HFFc6 (cell line): ENCODE data around the gene NOC2L. TPM values are rescaled to one million over a fixed set of nuclear protein-coding genes. Genes with fewer than 3 reads are reported as not detected.

Experiments used
- DNase-seq: peaks from one replicate; pipeline ENCODE4 v3.0.0-alpha.2; 2018
- H3K27ac Mint-ChIP-seq: 2 replicates; pipeline ENCODE4 v1.8.0; 2020; ENCODE audit warnings: mild to moderate bottlenecking, mixed read lengths
- H3K27me3 Mint-ChIP-seq: 2 replicates; pipeline ENCODE4 v1.8.0; 2021; ENCODE audit warnings: mild to moderate bottlenecking, moderate library complexity, mixed read lengths; ENCODE audit not compliant: insufficient read depth
- H3K36me3 Mint-ChIP-seq: 2 replicates; pipeline ENCODE4 v1.8.0; 2021; ENCODE audit warnings: low read depth, mixed read lengths
- H3K4me1 Mint-ChIP-seq: 2 replicates; pipeline ENCODE4 v1.8.0; 2020; ENCODE audit warnings: low read depth, mixed read lengths
- H3K4me3 Mint-ChIP-seq: 2 replicates; pipeline ENCODE4 v1.8.0; 2020; ENCODE audit warnings: mild to moderate bottlenecking, moderate library complexity, mixed read lengths
- H3K9me3 Mint-ChIP-seq: 2 replicates; pipeline ENCODE4 v1.8.0; 2020; ENCODE audit warnings: mild to moderate bottlenecking, mixed read lengths
- total RNA-seq, 6 experiments: library from RNA; stranded (reverse); fragmentation: NEBNext Ultra II Directional; extraction: Animal tissue kit (Norgen Biotek cat#: 25700); gene quantifications; 2 replicates in 1 of 6; 3 replicates in 5 of 6; pipeline ENCODE4 v1.2.3, GENCODE V29; 2021
- TF ChIP-seq, protein P1 (sequence below): fragments of 200-600 bp; sonication (generic); IDR thresholded peaks from 2 replicates; pipeline ENCODE4 v1.5.0; 2021; ENCODE audit warnings: antibody characterized with exemption, mild to moderate bottlenecking

Gene NOC2L
- total RNA-seq, 6 experiments from 2014 or later = 112 to 142 (median 119) TPM

DNA sequence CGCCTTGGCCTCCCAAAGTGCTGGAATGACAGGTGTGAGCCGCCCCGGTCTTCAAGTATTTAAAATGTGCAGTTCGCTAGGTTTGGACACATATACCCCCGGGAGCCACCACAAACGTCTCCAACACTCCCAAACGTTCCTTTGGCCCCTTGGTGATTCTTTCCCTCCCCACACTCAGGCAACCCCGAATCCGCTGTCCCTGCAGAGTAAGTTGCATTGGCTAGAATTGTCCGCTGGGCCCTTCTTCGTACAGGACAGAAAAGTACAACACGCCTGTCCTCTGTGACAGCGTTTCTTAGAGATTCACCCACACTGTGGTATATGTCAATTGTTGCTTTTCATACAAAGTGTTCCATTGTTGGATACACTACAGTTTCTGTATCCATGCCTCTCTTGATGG lies 26.1 kb upstream of the NOC2L start:
- H3K36me3 Mint-ChIP-seq = 0 out of 2 replicates have a peak, but pooled peaks cover 8% of the 10 kb centered on the region
- DNase-seq = no peak
- TF ChIP-seq, protein P1, sequence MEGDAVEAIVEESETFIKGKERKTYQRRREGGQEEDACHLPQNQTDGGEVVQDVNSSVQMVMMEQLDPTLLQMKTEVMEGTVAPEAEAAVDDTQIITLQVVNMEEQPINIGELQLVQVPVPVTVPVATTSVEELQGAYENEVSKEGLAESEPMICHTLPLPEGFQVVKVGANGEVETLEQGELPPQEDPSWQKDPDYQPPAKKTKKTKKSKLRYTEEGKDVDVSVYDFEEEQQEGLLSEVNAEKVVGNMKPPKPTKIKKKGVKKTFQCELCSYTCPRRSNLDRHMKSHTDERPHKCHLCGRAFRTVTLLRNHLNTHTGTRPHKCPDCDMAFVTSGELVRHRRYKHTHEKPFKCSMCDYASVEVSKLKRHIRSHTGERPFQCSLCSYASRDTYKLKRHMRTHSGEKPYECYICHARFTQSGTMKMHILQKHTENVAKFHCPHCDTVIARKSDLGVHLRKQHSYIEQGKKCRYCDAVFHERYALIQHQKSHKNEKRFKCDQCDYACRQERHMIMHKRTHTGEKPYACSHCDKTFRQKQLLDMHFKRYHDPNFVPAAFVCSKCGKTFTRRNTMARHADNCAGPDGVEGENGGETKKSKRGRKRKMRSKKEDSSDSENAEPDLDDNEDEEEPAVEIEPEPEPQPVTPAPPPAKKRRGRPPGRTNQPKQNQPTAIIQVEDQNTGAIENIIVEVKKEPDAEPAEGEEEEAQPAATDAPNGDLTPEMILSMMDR = no peak
- no peaks in the 10 kb centered on the region for H3K9me3 Mint-ChIP-seq
- no peak overlapping the region for H3K4me3 Mint-ChIP-seq
- H3K4me1 Mint-ChIP-seq = no peaks in the 10 kb centered on the region
- peaks cover 17% of the 10 kb centered on the region for H3K27me3 Mint-ChIP-seq
- no peak overlapping the region for H3K27ac Mint-ChIP-seq

DNA sequence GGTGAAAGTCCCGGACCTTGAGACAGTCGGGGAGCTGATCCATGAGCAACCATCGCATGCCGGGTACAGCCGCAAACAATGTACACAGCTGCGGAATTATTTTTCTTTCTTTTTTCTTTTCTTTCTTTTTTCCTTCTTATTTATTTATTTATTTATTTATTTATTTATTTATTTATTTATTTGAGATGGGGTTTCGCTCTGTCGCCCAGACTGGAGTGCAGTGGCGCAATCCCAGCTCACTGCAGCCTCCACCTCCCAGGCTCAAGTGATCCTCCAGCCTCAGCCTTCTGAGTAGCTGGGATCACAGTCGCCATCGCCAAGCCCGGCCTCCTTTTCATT lies 25.4 kb upstream of the NOC2L start:
- H3K27ac Mint-ChIP-seq = no peak overlapping the region
- TF ChIP-seq, protein P1 = no peak; the same call in 1 of the 2 replicates
- no peak for DNase-seq
- H3K27me3 Mint-ChIP-seq = peaks cover 19% of the 10 kb centered on the region
- no peak overlapping the region for H3K4me3 Mint-ChIP-seq
- 0 out of 2 replicates have a peak, but pooled peaks cover 8% of the 10 kb centered on the region for H3K36me3 Mint-ChIP-seq
- H3K4me1 Mint-ChIP-seq = no peaks in the 10 kb centered on the region
- H3K9me3 Mint-ChIP-seq = no peaks in the 10 kb centered on the region

DNA sequence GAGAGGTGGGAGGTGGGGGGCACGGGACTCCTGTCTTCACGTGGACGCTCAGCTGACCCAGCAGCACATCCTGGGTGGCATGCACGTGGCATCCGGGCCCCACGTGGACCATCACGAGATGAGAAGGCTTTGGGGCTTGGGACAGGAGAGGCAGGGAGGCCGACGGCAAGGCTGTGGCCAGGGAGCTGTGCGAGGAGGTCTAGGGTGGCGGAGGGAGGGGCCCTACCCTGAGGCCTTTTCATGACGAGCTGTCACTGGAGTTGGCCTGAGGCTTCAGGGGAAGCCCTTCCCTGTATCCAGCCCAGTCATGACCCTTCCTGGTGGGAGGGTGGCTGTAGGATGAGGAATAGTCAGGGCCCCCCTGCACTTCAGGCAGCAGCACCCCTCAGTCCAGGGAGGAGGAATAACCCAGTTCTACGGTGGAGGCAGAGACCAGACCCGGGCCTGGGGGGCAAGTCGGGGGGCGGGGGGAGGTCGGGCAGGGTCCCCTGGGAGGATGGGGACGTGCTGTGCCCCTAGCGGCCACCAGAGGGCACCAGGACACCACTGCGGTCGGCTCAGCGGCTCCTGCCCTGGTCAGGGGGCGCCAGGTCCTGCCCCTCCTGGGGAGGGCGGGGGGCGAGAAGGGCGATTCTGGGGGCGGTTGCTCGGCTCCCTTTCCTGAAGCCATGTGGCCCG lies 24.9 kb upstream of the NOC2L start:
- TF ChIP-seq, protein P1 = peak; percentile 97
- Mint-ChIP-seq H3K4me1 (no peaks in the 10 kb centered on the region), H3K9me3 (no peaks in the 10 kb centered on the region), H3K4me3 (no peak overlapping the region), H3K27me3 (peaks cover 19% of the 10 kb centered on the region), H3K36me3 (0 out of 2 replicates have a peak, but pooled peaks cover 5% of the 10 kb centered on the region), H3K27ac (no peak overlapping the region)
- DNase-seq = no peak

DNA sequence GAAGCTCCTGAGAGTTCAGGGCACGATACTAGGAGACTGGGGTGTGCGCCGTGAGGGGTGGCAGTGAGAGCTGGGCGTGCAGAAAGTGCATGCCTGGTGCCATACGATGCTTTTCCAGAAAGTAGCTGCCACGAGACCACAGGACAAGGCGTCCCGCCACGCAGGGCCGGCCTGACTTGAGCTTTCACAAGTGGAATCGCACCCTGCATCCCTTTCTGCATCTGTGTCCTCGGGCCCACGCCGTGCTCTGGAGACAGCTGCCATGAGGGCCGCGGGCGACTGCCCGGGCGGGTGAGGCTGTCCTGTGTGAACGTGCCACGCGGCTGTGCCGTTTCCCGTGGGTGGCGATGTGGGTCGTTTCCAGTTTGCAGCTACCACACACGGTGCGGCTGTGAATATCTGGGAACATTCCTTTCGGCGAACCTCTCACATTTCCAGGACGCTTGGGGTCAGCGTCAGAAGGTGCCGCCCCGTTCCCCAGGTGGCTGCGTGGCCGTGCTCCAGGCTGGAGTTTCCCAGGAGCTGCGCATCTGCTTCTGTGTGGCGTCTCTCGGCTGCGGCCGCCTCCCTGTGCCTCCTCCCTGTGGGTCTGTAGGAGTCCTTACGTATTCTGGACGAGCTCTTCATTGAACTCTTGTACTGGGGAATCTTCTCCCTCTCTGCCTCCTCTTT lies 23.8 kb upstream of the NOC2L start:
- H3K27ac Mint-ChIP-seq = no peak overlapping the region
- 0 out of 2 replicates have a peak, but pooled peaks cover 3% of the 10 kb centered on the region for H3K9me3 Mint-ChIP-seq
- DNase-seq = no peak
- peaks cover 13% of the 10 kb centered on the region for H3K27me3 Mint-ChIP-seq
- H3K4me1 Mint-ChIP-seq = no peaks in the 10 kb centered on the region
- H3K36me3 Mint-ChIP-seq = no peaks in the 10 kb centered on the region
- H3K4me3 Mint-ChIP-seq = no peak overlapping the region
- TF ChIP-seq, protein P1 = no peak

DNA sequence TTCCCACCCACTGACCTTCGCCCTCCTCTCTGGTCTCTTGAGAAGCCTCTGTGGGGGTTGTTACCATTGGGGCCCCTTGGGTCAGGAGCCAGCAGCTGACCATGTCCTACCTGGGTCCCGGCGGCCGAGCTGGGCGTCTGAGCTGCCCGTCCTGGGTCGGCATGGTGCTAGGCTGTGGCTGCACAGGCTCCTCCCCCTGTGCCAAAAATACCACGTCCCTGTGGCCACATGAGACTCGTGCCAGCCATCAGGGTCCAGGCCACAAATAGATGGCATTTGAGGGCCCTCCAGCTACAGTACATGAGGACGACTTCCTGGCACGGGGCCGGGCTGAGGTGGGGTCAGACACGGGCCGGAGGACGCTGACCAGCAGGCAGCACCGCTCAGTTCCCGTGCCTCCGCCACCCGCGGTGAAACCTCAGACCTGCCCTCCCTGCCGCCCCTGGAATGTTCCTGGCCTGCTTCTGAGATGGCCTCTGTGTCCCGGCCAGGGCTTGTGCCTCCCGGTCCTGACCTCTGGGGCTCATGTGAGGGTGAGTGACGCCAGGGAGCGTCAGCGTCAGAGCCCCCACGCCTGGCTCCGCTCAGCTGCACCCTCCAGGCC lies 23.0 kb upstream of the NOC2L start, which contains the start of gene PERM1:
TSS of gene PERM1 (minus strand) at position 139 of the 604 bp plus-strand sequence. CDS start 1,064 bp downstream, outside the sequence.
- 0 out of 2 replicates have a peak, but pooled peaks cover 3% of the 10 kb centered on the region for H3K9me3 Mint-ChIP-seq
- TF ChIP-seq, protein P1 = no peak
- no peak within 1 kb of the TSS for H3K27ac Mint-ChIP-seq
- H3K4me3 Mint-ChIP-seq = no peak within 1 kb of the TSS
- H3K36me3 Mint-ChIP-seq = no peaks in the 10 kb centered on the region
- DNase-seq = no peak
- H3K4me1 Mint-ChIP-seq = no peaks in the 10 kb centered on the region
- peaks cover 13% of the 10 kb centered on the region for H3K27me3 Mint-ChIP-seq
